WI38 (cell line): ENCODE results near the gene ARRDC4.
"Not testable (repeated sequence)": the region's sequence is repeated elsewhere in the genome, so short reads cannot be mapped to it uniquely, and the experiment has no call there.

ENCODE experiments used
- H3K4me3 ChIP-seq: 2 replicates; pipeline ENCODE4 v1.5.1; 2011; ENCODE audit warnings: low read depth, mild to moderate bottlenecking, control low read depth, low read length
- TF ChIP-seq, protein P1 (sequence below): IDR thresholded peaks from 2 replicates; pipeline ENCODE4 v1.5.1; 2012; ENCODE audit warnings: low read depth, mild to moderate bottlenecking, control low read depth, low read length

Gene ARRDC4

DNA sequence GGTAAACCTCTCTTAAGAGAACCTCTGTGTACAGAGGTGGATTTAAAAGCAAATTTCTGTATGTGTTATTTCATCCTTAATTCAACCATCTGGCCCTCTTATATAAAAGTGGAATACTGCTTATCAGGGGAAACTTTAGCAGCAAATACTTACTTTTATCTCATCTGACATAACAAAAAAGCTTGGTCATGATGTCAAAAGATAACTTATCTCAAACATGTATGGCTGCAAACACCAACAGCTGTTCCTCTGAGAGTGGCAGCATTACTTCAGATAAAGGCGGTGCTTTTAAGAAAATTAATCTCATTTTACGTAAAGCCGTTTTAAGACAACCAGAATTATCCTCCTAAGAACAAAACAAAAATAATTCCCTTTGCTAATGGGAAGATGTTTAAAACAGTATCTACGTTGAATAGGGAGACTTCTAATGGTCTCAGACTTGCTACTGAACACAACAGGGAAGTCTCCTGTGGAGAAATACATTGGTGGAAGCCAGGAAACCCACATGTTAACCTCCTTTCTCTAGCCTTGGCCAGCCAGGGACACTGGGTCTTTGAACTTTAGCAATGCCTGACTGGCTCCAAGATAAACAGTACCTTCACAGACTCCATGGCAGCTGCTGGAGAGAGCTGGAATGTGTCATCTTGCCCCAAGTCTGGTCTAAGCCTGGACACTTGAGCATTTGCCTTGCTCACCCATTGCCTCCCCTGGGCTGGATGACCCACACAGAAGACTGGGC, 18.1 kb downstream of the ARRDC4 start:
- TF ChIP-seq, protein P1, sequence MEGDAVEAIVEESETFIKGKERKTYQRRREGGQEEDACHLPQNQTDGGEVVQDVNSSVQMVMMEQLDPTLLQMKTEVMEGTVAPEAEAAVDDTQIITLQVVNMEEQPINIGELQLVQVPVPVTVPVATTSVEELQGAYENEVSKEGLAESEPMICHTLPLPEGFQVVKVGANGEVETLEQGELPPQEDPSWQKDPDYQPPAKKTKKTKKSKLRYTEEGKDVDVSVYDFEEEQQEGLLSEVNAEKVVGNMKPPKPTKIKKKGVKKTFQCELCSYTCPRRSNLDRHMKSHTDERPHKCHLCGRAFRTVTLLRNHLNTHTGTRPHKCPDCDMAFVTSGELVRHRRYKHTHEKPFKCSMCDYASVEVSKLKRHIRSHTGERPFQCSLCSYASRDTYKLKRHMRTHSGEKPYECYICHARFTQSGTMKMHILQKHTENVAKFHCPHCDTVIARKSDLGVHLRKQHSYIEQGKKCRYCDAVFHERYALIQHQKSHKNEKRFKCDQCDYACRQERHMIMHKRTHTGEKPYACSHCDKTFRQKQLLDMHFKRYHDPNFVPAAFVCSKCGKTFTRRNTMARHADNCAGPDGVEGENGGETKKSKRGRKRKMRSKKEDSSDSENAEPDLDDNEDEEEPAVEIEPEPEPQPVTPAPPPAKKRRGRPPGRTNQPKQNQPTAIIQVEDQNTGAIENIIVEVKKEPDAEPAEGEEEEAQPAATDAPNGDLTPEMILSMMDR, result no peak
- H3K4me3 ChIP-seq, result no peak overlapping the region

DNA sequence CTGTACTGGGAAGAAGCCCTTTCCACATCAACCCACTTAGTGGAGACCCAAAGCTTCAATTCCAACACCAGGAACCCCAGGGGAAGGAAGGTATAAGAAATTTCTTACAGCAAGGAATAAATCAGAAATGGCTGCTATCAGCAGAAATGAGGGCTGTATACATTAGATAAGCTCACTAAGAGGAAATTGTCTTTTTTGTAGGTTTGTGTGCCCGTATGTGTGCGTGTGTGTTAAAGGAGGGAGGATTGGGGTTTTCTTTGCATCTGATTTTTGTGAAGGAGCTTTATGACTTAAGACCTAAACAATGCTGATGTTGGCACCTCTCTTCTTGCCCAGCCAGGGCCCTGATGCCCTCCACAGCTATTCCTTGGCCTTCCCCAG, 18.6 kb downstream of the ARRDC4 start:
- TF ChIP-seq, protein P1, result no peak
- H3K4me3 ChIP-seq, result no peak overlapping the region

DNA sequence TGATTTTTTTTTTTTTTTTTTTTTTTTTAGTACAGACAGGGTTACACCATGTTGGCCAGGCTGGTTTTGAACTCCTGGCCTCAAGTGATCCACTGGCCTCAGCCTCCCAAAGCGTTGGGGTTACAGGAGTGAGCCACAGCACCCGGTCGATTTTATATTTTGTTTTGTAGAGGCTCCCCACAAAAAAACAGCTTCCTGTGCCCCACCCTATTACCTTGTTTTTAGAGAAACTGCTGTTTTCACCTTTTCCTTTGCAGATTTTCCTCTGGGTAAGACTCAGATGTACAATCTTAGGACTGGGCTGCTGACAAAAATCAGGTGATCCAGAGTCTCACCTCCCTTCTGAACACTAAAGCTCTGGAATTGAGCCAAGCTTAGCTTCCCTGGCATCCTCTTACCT, 20.6 kb downstream of the ARRDC4 start:
- H3K4me3 ChIP-seq, result no peak overlapping the region
- TF ChIP-seq, protein P1, result no peak

DNA sequence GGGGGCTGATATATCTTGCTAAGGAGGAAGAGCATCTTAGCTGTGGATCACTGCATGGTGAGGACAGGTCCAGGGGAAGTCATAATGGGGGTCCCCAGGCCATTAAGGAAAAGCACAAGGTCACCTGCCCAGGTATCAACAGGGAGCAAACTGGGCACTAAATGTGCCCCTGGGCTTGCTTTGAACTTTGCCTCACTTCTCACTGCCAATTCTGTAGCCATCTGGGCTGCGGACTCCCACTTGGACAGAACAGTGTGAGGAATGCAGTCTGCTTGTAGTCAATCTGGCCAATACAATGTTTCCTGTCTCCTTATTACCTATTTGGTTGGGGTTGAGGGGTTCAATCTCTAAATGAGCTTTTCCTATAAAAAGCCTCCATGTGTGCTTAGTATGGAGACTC, 21.3 kb downstream of the ARRDC4 start:
- TF ChIP-seq, protein P1, result no peak
- no peak overlapping the region for H3K4me3 ChIP-seq

DNA sequence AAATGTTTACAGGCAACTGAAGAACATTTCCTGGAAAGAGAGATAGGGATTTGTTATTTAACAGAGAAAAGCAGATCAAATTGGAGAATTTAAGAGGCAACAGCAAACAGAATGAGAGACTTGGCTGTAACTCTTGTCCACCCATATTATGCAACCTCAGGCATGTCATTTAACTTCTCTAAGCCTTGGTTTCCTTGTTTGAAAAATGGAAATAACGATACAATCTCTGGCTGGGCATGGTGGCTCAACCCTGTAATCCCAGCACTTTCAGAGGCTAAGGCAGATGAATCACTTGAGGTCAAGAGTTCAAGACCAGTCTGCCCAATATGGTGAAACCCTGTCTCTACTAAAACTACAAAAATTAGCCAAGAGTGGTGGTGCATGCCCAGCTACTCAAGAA, 23.7 kb downstream of the ARRDC4 start:
- TF ChIP-seq, protein P1, result no peak
- no peak overlapping the region for H3K4me3 ChIP-seq

DNA sequence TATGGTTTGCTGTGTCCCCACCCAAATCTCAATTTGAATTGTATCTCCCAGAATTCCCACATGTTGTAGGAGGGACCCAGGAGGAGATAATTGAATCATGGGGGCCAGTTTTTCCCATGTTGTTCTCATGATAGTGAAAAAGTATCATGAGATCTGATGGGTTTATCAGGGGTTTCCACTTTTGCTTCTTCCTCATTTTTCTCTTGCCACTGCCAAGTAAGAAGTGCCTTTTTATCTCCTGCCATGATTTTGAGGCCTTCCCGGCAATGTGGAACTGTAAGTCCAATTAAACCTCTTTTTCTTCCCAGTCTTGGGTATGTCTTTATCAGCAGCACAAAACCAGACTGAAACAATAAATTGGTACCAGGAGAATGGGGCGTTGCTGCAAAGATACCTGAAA, 25.5 kb downstream of the ARRDC4 start:
- not testable (repeated sequence) for H3K4me3 ChIP-seq

DNA sequence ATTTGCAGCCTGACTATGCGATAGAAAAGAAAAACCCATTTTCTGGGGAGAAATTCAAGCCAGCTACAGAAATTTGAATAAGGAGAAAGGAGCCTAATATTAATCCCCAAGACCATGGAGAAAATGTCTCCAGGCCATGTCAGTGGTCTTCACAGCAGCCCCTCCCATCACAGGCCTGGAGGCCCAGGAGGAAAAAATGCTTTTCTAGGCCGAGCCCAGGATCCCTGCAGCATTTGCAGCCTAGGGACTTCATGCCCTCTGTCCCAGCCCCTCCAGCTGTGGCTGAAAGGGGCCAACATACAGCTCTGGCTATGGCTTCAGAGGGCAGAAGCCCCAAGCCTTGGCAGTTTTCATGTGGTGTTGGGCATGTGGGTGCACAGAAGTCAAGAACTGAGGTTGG, 26.3 kb downstream of the ARRDC4 start:
- H3K4me3 ChIP-seq, result no peak overlapping the region
- TF ChIP-seq, protein P1, result no peak

DNA sequence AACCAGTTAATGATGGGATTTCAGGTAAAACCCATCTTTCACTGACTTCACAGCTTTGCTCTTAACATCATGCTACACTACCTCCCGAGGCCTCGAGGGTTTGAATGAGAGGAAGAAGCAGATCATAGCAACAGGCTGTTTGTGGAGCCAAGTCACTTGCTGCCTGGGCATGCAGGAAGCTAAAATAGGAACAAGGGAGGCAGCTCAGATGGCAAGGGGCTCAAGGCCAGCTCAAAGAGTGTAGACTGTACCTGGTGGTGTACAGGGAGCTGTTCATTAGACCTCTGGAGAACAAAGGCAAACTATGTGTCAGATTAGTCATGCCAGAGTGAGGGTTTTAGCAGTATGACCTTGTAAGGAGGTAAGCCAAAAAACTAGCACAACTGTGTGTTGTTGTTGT, 28.8 kb downstream of the ARRDC4 start:
- TF ChIP-seq, protein P1, result no peak
- H3K4me3 ChIP-seq, result no peak overlapping the region
